Stimulated activated memory B cell treated with anti-CD40 and anti-IgM and Interleukin-4, amounts not matched to agents 10 μg/mL and 1 μg/mL and 100 μg/mL, for 72 hours (primary cell): ENCODE measurements around the gene PDSS2.
"Not testable (repeated sequence)": the region's sequence is repeated elsewhere in the genome, so short reads cannot be mapped to it uniquely, and the experiment has no call there.

Experiments used
- ATAC-seq: fragments of 150-1000 bp; cut with Tn5 transposase; 2 replicates; pipeline ENCODE4 v1.10.0; 2021
- H3K27ac Mint-ChIP-seq: one replicate; pipeline ENCODE4 v1.8.0; 2022; ENCODE audit warnings: mild to moderate bottlenecking, mixed read lengths
- H3K27me3 Mint-ChIP-seq: one replicate; pipeline ENCODE4 v1.8.0; 2022; ENCODE audit warnings: mixed read lengths
- H3K36me3 Mint-ChIP-seq: one replicate; pipeline ENCODE4 v1.8.0; 2022; ENCODE audit warnings: mixed read lengths
- H3K4me1 Mint-ChIP-seq: one replicate; pipeline ENCODE4 v1.8.0; 2022; ENCODE audit warnings: mixed read lengths
- H3K4me3 Mint-ChIP-seq: one replicate; pipeline ENCODE4 v1.8.0; 2022; ENCODE audit warnings: mild to moderate bottlenecking, moderate library complexity, mixed read lengths
- H3K9me3 Mint-ChIP-seq: one replicate; pipeline ENCODE4 v1.8.0; 2022; ENCODE audit warnings: mixed read lengths

PDSS2 gene

DNA sequence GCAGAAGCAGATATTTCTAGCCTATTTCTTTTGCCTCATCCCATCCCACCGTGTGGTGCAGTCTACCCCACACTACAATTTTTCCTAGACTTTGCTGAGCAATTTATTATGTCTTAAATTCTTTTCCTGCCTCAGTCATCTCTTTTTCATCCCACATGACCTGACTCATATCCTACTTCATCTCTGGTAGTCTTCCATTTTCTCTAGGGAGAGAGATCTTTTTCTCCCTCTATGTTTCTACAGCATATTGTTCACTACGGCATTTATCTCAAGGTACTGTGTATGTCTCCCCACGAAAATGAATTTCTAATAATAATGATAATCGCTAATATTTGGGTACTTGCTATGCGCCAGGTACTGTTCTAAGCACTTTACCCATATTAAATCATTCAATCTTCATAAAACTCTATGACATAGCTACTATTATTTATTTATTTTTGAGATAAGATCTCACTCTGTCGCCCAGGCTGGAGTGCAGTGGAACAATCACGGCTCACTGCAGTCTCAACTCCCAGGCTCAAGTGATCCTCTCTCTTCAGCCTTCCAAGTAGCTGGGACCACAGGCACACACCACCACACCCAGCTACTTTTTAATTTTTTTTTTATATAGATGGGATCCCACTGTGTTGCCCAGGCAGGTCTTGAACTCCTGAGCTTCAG lies 15.6 kb downstream of the PDSS2 start:
- H3K27ac Mint-ChIP-seq, result no peak overlapping the region
- no peak for ATAC-seq
- peaks cover 15% of the 10 kb centered on the region for H3K9me3 Mint-ChIP-seq
- no peaks in the 10 kb centered on the region for H3K27me3 Mint-ChIP-seq
- H3K4me3 Mint-ChIP-seq, result no peak overlapping the region
- H3K36me3 Mint-ChIP-seq, result peaks cover 42% of the 10 kb centered on the region
- peaks cover 10% of the 10 kb centered on the region for H3K4me1 Mint-ChIP-seq

GRCh38 chr6:107442938-107443607 lies 16.3 kb downstream of the PDSS2 start:
- no peak overlapping the region for H3K27ac Mint-ChIP-seq
- H3K4me3 Mint-ChIP-seq, result no peak overlapping the region
- H3K27me3 Mint-ChIP-seq, result no peaks in the 10 kb centered on the region
- no peak for ATAC-seq
- H3K4me1 Mint-ChIP-seq, result peaks cover 10% of the 10 kb centered on the region
- H3K36me3 Mint-ChIP-seq, result peaks cover 38% of the 10 kb centered on the region
- peaks cover 9% of the 10 kb centered on the region for H3K9me3 Mint-ChIP-seq

DNA sequence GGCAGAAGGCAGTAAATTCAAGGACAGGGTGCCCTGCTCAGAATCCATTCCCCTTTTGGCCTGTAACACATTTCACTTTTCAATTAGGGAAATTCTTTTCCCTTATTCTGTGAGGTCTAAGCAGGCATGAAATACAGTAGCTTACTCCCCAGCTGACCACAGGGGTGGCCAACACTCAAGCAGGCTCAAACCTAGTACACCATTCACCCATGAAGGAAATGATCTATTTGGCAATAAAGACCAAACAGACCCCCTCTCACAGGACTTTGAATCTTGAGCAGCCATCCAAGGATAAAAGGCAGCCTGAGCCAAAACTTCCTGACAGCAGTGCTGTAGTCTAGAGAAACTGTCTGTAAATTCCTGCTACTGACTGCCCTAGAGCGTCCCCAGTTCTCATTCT lies 17.7 kb downstream of the PDSS2 start:
- Mint-ChIP-seq H3K4me3 (no peak overlapping the region), H3K27me3 (no peaks in the 10 kb centered on the region), H3K27ac (no peak overlapping the region), H3K36me3 (peaks cover 38% of the 10 kb centered on the region), H3K9me3 (peaks cover 6% of the 10 kb centered on the region), H3K4me1 (peaks cover 15% of the 10 kb centered on the region)
- ATAC-seq, result no peak

DNA sequence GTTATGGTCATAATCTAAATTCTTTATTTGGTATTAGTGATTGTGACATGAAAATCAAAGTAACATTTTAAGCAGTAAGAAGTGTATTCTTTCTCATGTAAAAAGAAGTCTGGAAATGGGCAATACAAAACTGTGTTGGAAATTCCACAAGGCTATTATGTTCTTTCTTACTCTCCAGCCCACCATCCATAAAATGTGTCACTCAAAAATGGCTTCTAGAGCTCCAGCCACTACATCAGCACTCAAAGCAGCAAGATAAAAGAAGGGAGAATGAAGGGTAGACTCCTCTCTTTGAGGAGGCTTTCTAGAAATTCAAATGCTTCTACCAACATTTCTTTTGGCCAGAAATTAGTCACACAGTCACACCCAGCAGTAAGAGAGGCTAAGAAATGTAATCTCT lies 18.4 kb downstream of the PDSS2 start:
- H3K4me3 Mint-ChIP-seq, result no peak overlapping the region
- peaks cover 15% of the 10 kb centered on the region for H3K4me1 Mint-ChIP-seq
- ATAC-seq, result no peak
- no peaks in the 10 kb centered on the region for H3K27me3 Mint-ChIP-seq
- no peak overlapping the region for H3K27ac Mint-ChIP-seq
- peaks cover 30% of the 10 kb centered on the region for H3K36me3 Mint-ChIP-seq
- peaks cover 6% of the 10 kb centered on the region for H3K9me3 Mint-ChIP-seq

DNA sequence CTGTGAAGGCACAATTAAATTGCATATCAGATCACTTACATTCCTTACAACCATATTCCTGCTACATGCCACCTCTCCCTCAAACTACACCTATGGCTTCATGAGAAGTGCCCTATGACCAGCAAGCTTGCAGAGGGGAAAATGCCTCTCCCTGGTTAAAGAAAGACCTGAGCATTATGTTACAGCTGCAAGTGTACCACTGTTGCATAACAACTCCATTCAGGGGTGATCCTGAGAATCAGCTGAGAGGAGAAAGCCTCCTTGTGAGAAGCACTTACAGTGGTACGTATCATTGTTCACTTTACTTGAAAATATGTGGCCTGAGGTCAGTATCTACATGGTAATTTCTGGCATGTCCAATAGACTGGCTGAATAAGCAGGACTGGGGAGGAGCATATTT lies 20.0 kb downstream of the PDSS2 start:
- no peak overlapping the region for H3K4me3 Mint-ChIP-seq
- H3K9me3 Mint-ChIP-seq, result peaks cover 6% of the 10 kb centered on the region
- H3K27ac Mint-ChIP-seq, result no peak overlapping the region
- no peak for ATAC-seq
- peaks cover 25% of the 10 kb centered on the region for H3K36me3 Mint-ChIP-seq
- H3K4me1 Mint-ChIP-seq, result peaks cover 15% of the 10 kb centered on the region
- H3K27me3 Mint-ChIP-seq, result no peaks in the 10 kb centered on the region

GRCh38 chr6:107437691-107438090 lies 21.7 kb downstream of the PDSS2 start:
- Mint-ChIP-seq H3K4me3 (no peak overlapping the region), H3K9me3 (peaks cover 6% of the 10 kb centered on the region), H3K27ac (no peak overlapping the region), H3K27me3 (no peaks in the 10 kb centered on the region), H3K36me3 (peaks cover 38% of the 10 kb centered on the region), H3K4me1 (peaks cover 25% of the 10 kb centered on the region)
- no peak for ATAC-seq

- H3K4me3 Mint-ChIP-seq, result no peak overlapping the region
- peaks cover 25% of the 10 kb centered on the region for H3K4me1 Mint-ChIP-seq
- no peak overlapping the region for H3K27ac Mint-ChIP-seq
- peaks cover 34% of the 10 kb centered on the region for H3K36me3 Mint-ChIP-seq
- H3K9me3 Mint-ChIP-seq, result peaks cover 3% of the 10 kb centered on the region
- no peaks in the 10 kb centered on the region for H3K27me3 Mint-ChIP-seq
- no peak for ATAC-seq
Measured at GRCh38 chr6:107436881-107437280, 22.5 kb downstream of the PDSS2 start.

- peaks cover 20% of the 10 kb centered on the region for H3K4me1 Mint-ChIP-seq
- no peak overlapping the region for H3K4me3 Mint-ChIP-seq
Measured at GRCh38 chr6:107435798-107436197, 23.6 kb downstream of the PDSS2 start.

GRCh38 chr6:107434812-107435211 lies 24.6 kb downstream of the PDSS2 start:
- Mint-ChIP-seq H3K36me3 (peaks cover 38% of the 10 kb centered on the region), H3K27ac (no peak overlapping the region), H3K4me1 (peaks cover 20% of the 10 kb centered on the region), H3K9me3 (peaks cover 3% of the 10 kb centered on the region), H3K27me3 (no peaks in the 10 kb centered on the region), H3K4me3 (no peak overlapping the region)
- ATAC-seq, result no peak

More at GRCh38 chr6:107435798-107436197, 23.6 kb downstream of the PDSS2 start:
- H3K36me3 Mint-ChIP-seq, result peaks cover 34% of the 10 kb centered on the region
- no peak for ATAC-seq
- H3K27ac Mint-ChIP-seq, result no peak overlapping the region
- H3K9me3 Mint-ChIP-seq, result peaks cover 3% of the 10 kb centered on the region
- H3K27me3 Mint-ChIP-seq, result no peaks in the 10 kb centered on the region

- H3K4me3 Mint-ChIP-seq, ATAC-seq, H3K4me1 Mint-ChIP-seq, H3K27ac Mint-ChIP-seq, H3K27me3 Mint-ChIP-seq: not testable (repeated sequence)
- Mint-ChIP-seq H3K9me3 (peaks cover 12% of the 10 kb centered on the region), H3K36me3 (peaks cover 45% of the 10 kb centered on the region)
Measured at GRCh38 chr6:107425951-107426350, 33.4 kb downstream of the PDSS2 start.

DNA sequence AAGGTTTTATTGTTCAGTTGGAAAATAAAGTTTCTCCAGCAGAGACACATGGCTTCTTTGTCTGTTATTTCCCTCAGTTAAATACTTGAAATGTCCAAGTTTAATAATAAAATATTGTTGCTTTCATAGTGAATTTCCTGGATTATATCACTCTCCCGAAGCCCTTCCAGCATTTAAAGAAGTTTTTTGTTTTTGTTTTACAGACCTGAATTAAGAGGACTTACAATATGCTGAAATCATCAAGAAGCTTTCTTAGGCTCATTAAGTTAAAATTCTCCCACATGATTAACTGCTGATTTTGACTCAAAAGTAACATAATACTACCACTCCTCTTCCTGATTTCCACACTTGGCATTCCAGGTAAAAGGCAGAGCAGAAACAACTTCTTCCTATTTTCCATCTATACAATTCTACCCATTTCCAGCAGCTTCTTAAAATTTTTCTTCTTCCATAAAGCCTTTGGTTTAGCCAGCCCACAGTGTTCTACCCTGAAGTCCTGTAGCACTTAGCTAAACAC lies 35.8 kb downstream of the PDSS2 start:
- ATAC-seq, result no peak
- H3K4me1 Mint-ChIP-seq, result peaks cover 16% of the 10 kb centered on the region
- no peak overlapping the region for H3K27ac Mint-ChIP-seq
- H3K27me3 Mint-ChIP-seq, result no peaks in the 10 kb centered on the region
- H3K4me3 Mint-ChIP-seq, result no peak overlapping the region
- peaks cover 12% of the 10 kb centered on the region for H3K9me3 Mint-ChIP-seq
- H3K36me3 Mint-ChIP-seq, result peaks cover 33% of the 10 kb centered on the region

GRCh38 chr6:107421696-107422256 lies 37.6 kb downstream of the PDSS2 start:
- Mint-ChIP-seq H3K4me3 (no peak overlapping the region), H3K9me3 (peaks cover 8% of the 10 kb centered on the region), H3K4me1 (peaks cover 22% of the 10 kb centered on the region), H3K27me3 (no peaks in the 10 kb centered on the region), H3K27ac (no peak overlapping the region), H3K36me3 (peaks cover 33% of the 10 kb centered on the region)
- no peak for ATAC-seq

GRCh38 chr6:107419733-107420132 lies 39.6 kb downstream of the PDSS2 start:
- H3K4me3 Mint-ChIP-seq, result no peak overlapping the region
- H3K4me1 Mint-ChIP-seq, result peaks cover 22% of the 10 kb centered on the region
- no peak overlapping the region for H3K27ac Mint-ChIP-seq
- H3K36me3 Mint-ChIP-seq, result peaks cover 15% of the 10 kb centered on the region
- ATAC-seq, result no peak
- no peaks in the 10 kb centered on the region for H3K9me3 Mint-ChIP-seq
- no peaks in the 10 kb centered on the region for H3K27me3 Mint-ChIP-seq

DNA sequence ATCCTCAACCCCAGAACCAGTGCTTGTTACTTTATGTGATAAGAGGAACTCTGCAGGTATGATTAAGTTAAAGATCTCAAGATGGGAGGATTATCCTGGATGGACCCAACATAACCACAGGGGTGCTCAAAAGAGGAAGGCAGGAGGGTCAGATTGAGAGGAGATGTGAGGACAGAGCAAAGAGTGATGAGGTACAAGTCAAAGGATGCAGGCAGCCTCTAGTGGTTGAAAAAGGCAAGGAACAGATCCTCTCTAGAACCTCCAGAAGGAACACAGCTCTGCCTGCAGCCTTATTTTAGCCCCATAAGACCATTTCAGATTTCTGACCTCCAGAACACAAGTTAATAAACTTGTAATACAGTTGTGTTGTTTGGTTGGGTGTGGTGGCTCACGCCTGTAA lies 41.2 kb downstream of the PDSS2 start:
- Mint-ChIP-seq H3K4me3 (no peak overlapping the region), H3K27ac (no peak overlapping the region), H3K9me3 (no peaks in the 10 kb centered on the region), H3K27me3 (no peaks in the 10 kb centered on the region), H3K36me3 (peaks cover 15% of the 10 kb centered on the region), H3K4me1 (peaks cover 16% of the 10 kb centered on the region)
- ATAC-seq, result no peak

- Mint-ChIP-seq H3K27ac (no peak overlapping the region), H3K36me3 (peaks cover 15% of the 10 kb centered on the region), H3K4me3 (no peak overlapping the region), H3K4me1 (peaks cover 16% of the 10 kb centered on the region), H3K27me3 (no peaks in the 10 kb centered on the region), H3K9me3 (no peaks in the 10 kb centered on the region)
- no peak for ATAC-seq
Measured at GRCh38 chr6:107416145-107416544, 43.2 kb downstream of the PDSS2 start.
